Lung (tissue), 12 donors: ENCODE data around the gene USP5. TPM values are rescaled to one million over a fixed set of nuclear protein-coding genes. Genes with fewer than 3 reads are reported as not detected.

ENCODE experiments used
- ATAC-seq: fragments of 200-7000 bp; cut with Tn5 transposase; one replicate; pipeline ENCODE4 v1.9.1; 2020; ENCODE audit warnings: moderate number of reproducible peaks; ENCODE audit not compliant: insufficient read depth, low FRiP score
- DNase-seq, 3 donors: peaks; one replicate each; pipeline ENCODE4 v3.0.0-alpha.2; 2013 to 2017
- H3K27ac ChIP-seq, 2 donors: one replicate each; pipeline ENCODE4 v1.5.1; 2013; ENCODE audit warnings: mild to moderate bottlenecking in 2 of 2, moderate library complexity in 2 of 2, control low read depth in 1 of 2, inconsistent platforms in 1 of 2, low read depth in 1 of 2, low read length in 1 of 2
- H3K27me3 ChIP-seq, 3 donors: one replicate each; pipeline ENCODE4 v1.5.1; 2013; ENCODE audit warnings: low read length in 2 of 3; ENCODE audit not compliant: control insufficient read depth in 3 of 3, insufficient read depth in 3 of 3
- H3K36me3 ChIP-seq, 4 donors: one replicate each; pipeline ENCODE4 v1.5.1; 2013; ENCODE audit warnings: low read length in 4 of 4, mild to moderate bottlenecking in 1 of 4, moderate library complexity in 1 of 4; ENCODE audit not compliant: control insufficient read depth in 4 of 4, insufficient read depth in 4 of 4
- H3K4me1 ChIP-seq, 5 donors: one replicate each; pipeline ENCODE4 v1.5.1; 2013; ENCODE audit warnings: low read length in 5 of 5, mild to moderate bottlenecking in 2 of 5, moderate library complexity in 1 of 5; ENCODE audit not compliant: control insufficient read depth in 5 of 5, insufficient read depth in 5 of 5
- H3K4me3 ChIP-seq: one replicate; pipeline ENCODE4 v1.5.1; 2013; ENCODE audit warnings: mild to moderate bottlenecking, control low read depth, moderate library complexity
- H3K9ac ChIP-seq, 2 donors: one replicate each; pipeline ENCODE4 v1.5.1; 2013; ENCODE audit warnings: low read length in 2 of 2, control low read depth in 1 of 2; ENCODE audit not compliant: insufficient read depth in 1 of 2
- H3K9me3 ChIP-seq, 4 donors: one replicate each; pipeline ENCODE4 v1.5.1; 2013; ENCODE audit warnings: low read length in 3 of 4, mild to moderate bottlenecking in 1 of 4, moderate library complexity in 1 of 4; ENCODE audit not compliant: control insufficient read depth in 4 of 4, insufficient read depth in 3 of 4
- WGBS, 2 donors: extraction: QIAGEN DNeasy Blood & Tissue Kit; methylation state at CpG; one replicate each; pipeline ENCODE4 v1.1.7; 2013; 5-methylcytosine and 5-hydroxymethylcytosine counted together
- polyA plus RNA-seq, 2 donors: library from polyadenylated mRNA; stranded (reverse); fragments of 200-250 nt; gene quantifications; one replicate each; pipeline ENCODE4 v1.2.1, GENCODE V29; 2013
- total RNA-seq, 2 donors: library from RNA; depleted of rRNA in 1 of 2; stranded (reverse); fragments of >200 nt in 1 of 2; gene quantifications; one replicate each; pipeline ENCODE4 v1.2.1, GENCODE V29; 2014 to 2021
- TF ChIP-seq, protein P1 (sequence below): IDR thresholded peaks from 2 replicates; pipeline ENCODE4 v1.5.1; 2012; ENCODE audit warnings: mild to moderate bottlenecking; ENCODE audit errors: control extremely low read depth, extremely low read depth
- donor health status: control.
- donor health status: control.
- donor health status: Bipolar disorder and iron deficiency.
- donor health status: healthy.
- donor health status: DM: yes; HTN: yes; CAD: no.

Gene USP5
- total and polyA plus RNA-seq, 4 donors, result 24.8 to 92.1 (median 36.7) TPM

DNA sequence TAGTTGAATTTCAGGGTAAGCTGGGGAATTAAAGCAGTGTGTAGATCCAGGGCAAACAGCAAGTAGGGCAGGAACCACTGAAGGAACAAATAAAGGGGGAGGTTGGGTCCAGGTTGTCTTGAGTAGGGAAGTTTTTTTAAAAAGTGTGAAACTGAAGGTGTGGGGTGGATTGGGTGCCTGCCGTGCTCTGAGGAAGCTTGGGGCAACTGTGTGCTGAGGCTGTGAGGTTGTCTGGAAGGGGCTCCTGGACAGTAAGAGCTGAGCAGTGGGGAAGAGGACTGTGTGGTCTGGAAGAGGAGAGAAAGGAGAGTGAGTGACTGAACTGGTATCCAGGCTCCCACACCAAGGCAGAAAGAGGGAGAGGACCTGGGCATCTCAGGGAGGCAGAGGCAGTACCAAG, 41.2 kb upstream of the USP5 start:
- WGBS, 2 donors, result 62 to 89% methylated on average over 1 of the region's 1 CpG
- Histone ChIP-seq H3K4me3 (no peak overlapping the region), H3K27ac (no peak overlapping the region), H3K9ac (no peak overlapping the region), H3K36me3 (peaks cover 0 to 16% (median 8%) of the 10 kb centered on the region in 4 donors), H3K27me3 (no peaks in the 10 kb centered on the region), H3K9me3 (no peaks in the 10 kb centered on the region), H3K4me1 (no peaks in the 10 kb centered on the region)
- TF ChIP-seq, protein P1, sequence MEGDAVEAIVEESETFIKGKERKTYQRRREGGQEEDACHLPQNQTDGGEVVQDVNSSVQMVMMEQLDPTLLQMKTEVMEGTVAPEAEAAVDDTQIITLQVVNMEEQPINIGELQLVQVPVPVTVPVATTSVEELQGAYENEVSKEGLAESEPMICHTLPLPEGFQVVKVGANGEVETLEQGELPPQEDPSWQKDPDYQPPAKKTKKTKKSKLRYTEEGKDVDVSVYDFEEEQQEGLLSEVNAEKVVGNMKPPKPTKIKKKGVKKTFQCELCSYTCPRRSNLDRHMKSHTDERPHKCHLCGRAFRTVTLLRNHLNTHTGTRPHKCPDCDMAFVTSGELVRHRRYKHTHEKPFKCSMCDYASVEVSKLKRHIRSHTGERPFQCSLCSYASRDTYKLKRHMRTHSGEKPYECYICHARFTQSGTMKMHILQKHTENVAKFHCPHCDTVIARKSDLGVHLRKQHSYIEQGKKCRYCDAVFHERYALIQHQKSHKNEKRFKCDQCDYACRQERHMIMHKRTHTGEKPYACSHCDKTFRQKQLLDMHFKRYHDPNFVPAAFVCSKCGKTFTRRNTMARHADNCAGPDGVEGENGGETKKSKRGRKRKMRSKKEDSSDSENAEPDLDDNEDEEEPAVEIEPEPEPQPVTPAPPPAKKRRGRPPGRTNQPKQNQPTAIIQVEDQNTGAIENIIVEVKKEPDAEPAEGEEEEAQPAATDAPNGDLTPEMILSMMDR, result no peak
- DNase-seq (no peak), ATAC-seq (no peak)

DNA sequence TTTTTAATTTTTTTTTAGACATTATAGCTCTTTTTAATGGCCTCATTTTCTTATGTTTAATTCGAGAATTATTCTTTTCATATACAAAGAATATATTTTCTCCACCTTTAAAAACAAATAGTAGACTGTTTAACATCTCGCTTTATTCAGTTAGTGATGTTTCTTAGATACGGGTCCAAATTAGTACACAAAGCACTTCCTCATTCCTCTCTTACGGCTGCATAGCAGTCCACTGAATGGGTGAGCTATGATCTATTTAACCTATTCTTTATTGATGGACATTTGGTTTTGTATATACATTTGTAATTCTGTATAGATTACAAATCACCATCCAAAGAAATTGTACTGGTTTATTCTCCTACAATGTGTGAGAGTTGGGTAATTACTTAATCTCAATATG, 38.6 kb upstream of the USP5 start:
- no peaks in the 10 kb centered on the region for H3K27me3 ChIP-seq
- no peak overlapping the region for H3K9ac ChIP-seq
- TF ChIP-seq, protein P1, result no peak
- no peak for DNase-seq
- no peak overlapping the region for H3K27ac ChIP-seq
- no peak overlapping the region for H3K4me3 ChIP-seq
- H3K4me1 ChIP-seq, result peaks cover 0 to 7% (median 0%) of the 10 kb centered on the region in 5 donors
- no peak for ATAC-seq
- WGBS, 2 donors, result 48 to 55% methylated on average over 4 of the region's 4 CpGs
- peaks cover 0 to 26% (median 12%) of the 10 kb centered on the region in 4 donors for H3K36me3 ChIP-seq
- H3K9me3 ChIP-seq, result peaks cover 0 to 4% (median 0%) of the 10 kb centered on the region in 4 donors

DNA sequence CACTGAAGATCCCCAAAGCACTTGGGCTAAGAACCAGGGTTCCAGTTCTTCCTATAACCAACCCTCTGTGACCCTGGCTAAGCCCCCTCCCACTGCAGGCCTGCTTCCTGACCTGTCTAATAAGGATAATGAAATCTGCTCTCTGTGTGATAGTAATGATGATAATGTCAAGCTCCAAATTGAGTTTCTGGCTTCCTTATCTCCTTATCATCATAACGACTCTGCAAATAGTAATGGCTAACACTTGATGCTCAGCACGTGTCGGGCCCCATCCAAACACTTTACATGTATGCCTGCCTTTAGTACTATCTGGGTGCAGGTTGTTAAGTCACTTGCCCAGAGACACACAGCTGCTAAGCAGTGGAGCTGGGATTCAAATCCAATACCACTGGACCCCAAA, 35.4 kb upstream of the USP5 start:
- Histone ChIP-seq H3K27me3 (no peaks in the 10 kb centered on the region), H3K4me1 (peaks cover 0 to 10% (median 5%) of the 10 kb centered on the region in 5 donors), H3K36me3 (peaks cover 0 to 37% (median 12%) of the 10 kb centered on the region in 4 donors), H3K9ac (no peak overlapping the region), H3K4me3 (no peak overlapping the region), H3K27ac (no peak overlapping the region), H3K9me3 (peaks cover 0 to 4% (median 0%) of the 10 kb centered on the region in 4 donors)
- ATAC-seq (no peak), DNase-seq (no peak)
- TF ChIP-seq, protein P1, result no peak
- 60 to 72% methylated on average over 3 of the region's 3 CpGs for WGBS, 2 donors

DNA sequence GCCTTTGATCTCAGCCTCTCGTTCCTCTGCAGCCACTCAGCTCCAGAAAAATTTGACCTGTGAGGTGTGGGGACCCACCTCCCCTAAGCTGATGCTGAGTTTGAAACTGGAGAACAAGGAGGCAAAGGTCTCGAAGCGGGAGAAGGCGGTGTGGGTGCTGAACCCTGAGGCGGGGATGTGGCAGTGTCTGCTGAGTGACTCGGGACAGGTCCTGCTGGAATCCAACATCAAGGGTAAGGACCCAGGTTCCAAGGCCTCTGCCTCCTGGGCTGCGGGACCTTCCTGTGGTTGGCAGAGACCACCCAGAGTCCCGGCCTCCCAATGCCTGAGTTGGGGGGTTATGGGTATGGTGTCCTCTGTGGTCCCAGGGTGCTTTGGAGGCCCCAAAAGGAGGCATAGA, 34.9 kb upstream of the USP5 start:
- peaks cover 0 to 13% (median 8%) of the 10 kb centered on the region in 5 donors for H3K4me1 ChIP-seq
- H3K27me3 ChIP-seq, result peaks cover 0 to 2% (median 0%) of the 10 kb centered on the region in 3 donors
- WGBS, 2 donors, result 87 to 93% methylated on average over 8 of the region's 8 CpGs
- peaks cover 0 to 4% (median 0%) of the 10 kb centered on the region in 4 donors for H3K9me3 ChIP-seq
- no peak overlapping the region for H3K27ac ChIP-seq
- ATAC-seq, result no peak
- DNase-seq, result no peak
- peaks cover 0 to 37% (median 12%) of the 10 kb centered on the region in 4 donors for H3K36me3 ChIP-seq
- H3K9ac ChIP-seq, result no peak overlapping the region
- H3K4me3 ChIP-seq, result no peak overlapping the region
- TF ChIP-seq, protein P1, result no peak
